ENCODE measurements around the gene ZNF550. TPM values are rescaled to one million over a fixed set of nuclear protein-coding genes. Genes with fewer than 3 reads are reported as not detected.

Gene ZNF550
- polyA plus RNA-seq, 2 of the 4 experiments (the other 2 are of a cell fraction), result 4.7 to 8.7 TPM

DNA sequence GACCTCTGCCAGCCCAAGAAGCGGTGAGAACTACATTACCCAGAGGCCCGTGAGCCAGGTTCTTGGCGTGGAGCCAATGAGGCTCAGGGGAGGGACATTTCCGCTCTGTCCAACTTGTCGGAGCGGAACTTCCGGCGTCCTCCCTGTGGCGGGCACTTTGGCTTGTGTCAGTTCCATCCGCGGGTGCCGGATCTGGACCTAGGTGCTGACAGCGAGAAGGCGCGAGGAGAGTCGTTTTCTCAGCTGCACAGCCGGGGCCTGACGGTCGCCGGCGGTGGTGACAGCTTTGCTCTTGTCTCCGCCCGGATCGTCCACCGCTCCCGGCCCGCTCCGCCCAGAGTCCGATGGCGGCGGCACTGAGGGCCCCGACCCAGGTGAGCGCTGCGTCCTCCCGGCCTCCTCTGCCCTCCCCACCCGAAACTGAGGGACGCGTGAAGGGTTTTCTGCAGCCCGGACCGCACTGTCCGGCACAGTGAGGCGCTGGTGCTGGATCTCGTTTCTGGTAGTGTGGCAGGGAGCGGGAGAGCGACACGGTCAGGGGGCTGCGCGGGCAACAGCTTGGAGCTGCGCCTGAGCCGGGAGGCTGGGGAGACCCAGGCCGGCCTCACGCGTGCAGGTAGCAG lies 40.2 kb upstream of the ZNF550 start, which contains the start of gene ZNF530:
ZNF530 (plus strand) TSS at position 125 of the 623 bp plus-strand sequence. CDS start 4,461 bp downstream, outside the sequence.
- H3K4me2 ChIP-seq, result peak within 1 kb of the TSS; percentile 82
- ChIA-PET CTCF (interaction anchor here (0.9 kb wide), 2 partner anchors 14 to 21 kb away, joined by 3 to 4 read pairs; partner anchors contain the start of genes ZNF134 and ZNF416), POLR2A (no interaction called here)
- peak within 1 kb of the TSS; percentile 56 for H3K4me3 ChIP-seq
- peaks cover 83% of the 10 kb centered on the region for H3K9me3 ChIP-seq
- no peaks in the 10 kb centered on the region for H3K4me1 ChIP-seq
- peak; percentile 99 for ATAC-seq
- H3K27ac ChIP-seq, result peak within 1 kb of the TSS; percentile 17 to 80; a peak in 3 of 6 replicates
- WGBS (ENCODE audit: missing lambda C conversion rate), result 4% methylated on average over 21 of the region's 53 CpGs
- TF ChIP-seq HOXA7 (CRISPR knock-in tag; IDR thresholded peaks at IDR 0.05) (no peak), RNF2 (IDR thresholded peaks at IDR 0.05; ENCODE audit: borderline replicate concordance, low read depth) (no peak), JUN (IDR thresholded peaks at IDR 0.05) (peak in 1 of 2 experiments; percentile 45; a peak in 1 of 5 replicates), GATA3 (IDR thresholded peaks at IDR 0.05; ENCODE audit: borderline replicate concordance) (peak; percentile 62; the same call in 1 of the 2 replicates), CHD4 (IDR thresholded peaks at IDR 0.05; ENCODE audit: borderline replicate concordance) (no peak), ZFP36 (IDR thresholded peaks at IDR 0.05; ENCODE audit: borderline replicate concordance, partially characterized antibody) (peak; percentile 73), MAFK (IDR thresholded peaks at IDR 0.05; ENCODE audit: partially characterized antibody) (no peak), RARB (CRISPR knock-in tag; IDR thresholded peaks at IDR 0.05) (no peak), POLR2A (IDR thresholded peaks at IDR 0.05; ENCODE audit: low read length) (no peak), EHMT2 (IDR thresholded peaks at IDR 0.05; ENCODE audit: low read depth) (no peak)
- TF ChIP-seq, protein P1, sequence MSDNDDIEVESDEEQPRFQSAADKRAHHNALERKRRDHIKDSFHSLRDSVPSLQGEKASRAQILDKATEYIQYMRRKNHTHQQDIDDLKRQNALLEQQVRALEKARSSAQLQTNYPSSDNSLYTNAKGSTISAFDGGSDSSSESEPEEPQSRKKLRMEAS (IDR thresholded peaks at IDR 0.05), result peak; percentile 71; the same call in 1 of the 2 replicates
- TF ChIP-seq, protein P2, sequence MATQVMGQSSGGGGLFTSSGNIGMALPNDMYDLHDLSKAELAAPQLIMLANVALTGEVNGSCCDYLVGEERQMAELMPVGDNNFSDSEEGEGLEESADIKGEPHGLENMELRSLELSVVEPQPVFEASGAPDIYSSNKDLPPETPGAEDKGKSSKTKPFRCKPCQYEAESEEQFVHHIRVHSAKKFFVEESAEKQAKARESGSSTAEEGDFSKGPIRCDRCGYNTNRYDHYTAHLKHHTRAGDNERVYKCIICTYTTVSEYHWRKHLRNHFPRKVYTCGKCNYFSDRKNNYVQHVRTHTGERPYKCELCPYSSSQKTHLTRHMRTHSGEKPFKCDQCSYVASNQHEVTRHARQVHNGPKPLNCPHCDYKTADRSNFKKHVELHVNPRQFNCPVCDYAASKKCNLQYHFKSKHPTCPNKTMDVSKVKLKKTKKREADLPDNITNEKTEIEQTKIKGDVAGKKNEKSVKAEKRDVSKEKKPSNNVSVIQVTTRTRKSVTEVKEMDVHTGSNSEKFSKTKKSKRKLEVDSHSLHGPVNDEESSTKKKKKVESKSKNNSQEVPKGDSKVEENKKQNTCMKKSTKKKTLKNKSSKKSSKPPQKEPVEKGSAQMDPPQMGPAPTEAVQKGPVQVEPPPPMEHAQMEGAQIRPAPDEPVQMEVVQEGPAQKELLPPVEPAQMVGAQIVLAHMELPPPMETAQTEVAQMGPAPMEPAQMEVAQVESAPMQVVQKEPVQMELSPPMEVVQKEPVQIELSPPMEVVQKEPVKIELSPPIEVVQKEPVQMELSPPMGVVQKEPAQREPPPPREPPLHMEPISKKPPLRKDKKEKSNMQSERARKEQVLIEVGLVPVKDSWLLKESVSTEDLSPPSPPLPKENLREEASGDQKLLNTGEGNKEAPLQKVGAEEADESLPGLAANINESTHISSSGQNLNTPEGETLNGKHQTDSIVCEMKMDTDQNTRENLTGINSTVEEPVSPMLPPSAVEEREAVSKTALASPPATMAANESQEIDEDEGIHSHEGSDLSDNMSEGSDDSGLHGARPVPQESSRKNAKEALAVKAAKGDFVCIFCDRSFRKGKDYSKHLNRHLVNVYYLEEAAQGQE (IDR thresholded peaks at IDR 0.05), result no peak
- TF ChIP-seq, protein P3, sequence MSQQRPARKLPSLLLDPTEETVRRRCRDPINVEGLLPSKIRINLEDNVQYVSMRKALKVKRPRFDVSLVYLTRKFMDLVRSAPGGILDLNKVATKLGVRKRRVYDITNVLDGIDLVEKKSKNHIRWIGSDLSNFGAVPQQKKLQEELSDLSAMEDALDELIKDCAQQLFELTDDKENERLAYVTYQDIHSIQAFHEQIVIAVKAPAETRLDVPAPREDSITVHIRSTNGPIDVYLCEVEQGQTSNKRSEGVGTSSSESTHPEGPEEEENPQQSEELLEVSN (IDR thresholded peaks at IDR 0.05; ENCODE audit: borderline replicate concordance, low read depth), result peak; percentile 87
- DNase-seq (ENCODE audit: low read depth in 1 of 2, low spot score in 1 of 2), result peak; percentile 93 to 96
- FAIRE-seq, result peak; percentile 96

DNA sequence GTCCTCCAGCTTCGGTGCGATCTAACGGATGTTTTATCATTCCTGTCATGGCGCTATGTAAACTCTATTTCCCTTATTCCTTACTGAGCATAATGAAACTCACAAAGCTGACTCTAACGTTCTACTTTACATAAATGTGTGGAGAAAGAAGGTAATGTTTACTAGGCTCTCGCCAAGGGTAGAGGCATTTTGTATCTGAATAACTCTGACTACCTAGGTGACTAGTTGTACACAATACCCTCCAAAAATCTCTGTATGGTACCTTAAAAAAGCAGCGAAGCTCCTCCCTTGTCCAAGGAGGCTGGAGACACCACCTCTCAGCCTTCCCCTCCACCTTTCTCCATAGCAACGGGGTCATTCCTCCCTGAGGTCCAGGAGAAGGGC lies 39.7 kb upstream of the ZNF550 start:
- WGBS (ENCODE audit: missing lambda C conversion rate), result 55% methylated on average over 8 of the region's 8 CpGs
- Histone ChIP-seq H3K4me2 (peak overlapping the region; percentile 82), H3K4me3 (peak overlapping the region; percentile 56), H3K9me3 (peaks cover 82% of the 10 kb centered on the region), H3K27ac (no peak overlapping the region; a peak in 1 of 6 replicates), H3K4me1 (no peaks in the 10 kb centered on the region)
- ATAC-seq (peak in 1 of 2 experiments; percentile 40; a peak in 1 of 6 replicates), FAIRE-seq (no peak), DNase-seq (ENCODE audit: low read depth in 1 of 2, low spot score in 1 of 2) (no peak)
- ChIA-PET CTCF (interaction anchor here (0.9 kb wide), 1 partner anchor 15 kb away, joined by 4 read pairs; the partner anchor contains the start of gene ZNF134), POLR2A (no interaction called here)
- TF ChIP-seq ESRRA (IDR thresholded peaks at IDR 0.05; ENCODE audit: borderline replicate concordance, low read length), result no peak
- TF ChIP-seq CHD2 (IDR thresholded peaks at IDR 0.05; ENCODE audit: low read length, partially characterized antibody), result no peak
- TF ChIP-seq FOXS1 (CRISPR knock-in tag; IDR thresholded peaks at IDR 0.05), result no peak
- TF ChIP-seq FOSB (CRISPR knock-in tag; IDR thresholded peaks at IDR 0.05), result no peak
- TF ChIP-seq POLR2A (IDR thresholded peaks at IDR 0.05; ENCODE audit: low read length), result no peak
- TF ChIP-seq, protein P4, sequence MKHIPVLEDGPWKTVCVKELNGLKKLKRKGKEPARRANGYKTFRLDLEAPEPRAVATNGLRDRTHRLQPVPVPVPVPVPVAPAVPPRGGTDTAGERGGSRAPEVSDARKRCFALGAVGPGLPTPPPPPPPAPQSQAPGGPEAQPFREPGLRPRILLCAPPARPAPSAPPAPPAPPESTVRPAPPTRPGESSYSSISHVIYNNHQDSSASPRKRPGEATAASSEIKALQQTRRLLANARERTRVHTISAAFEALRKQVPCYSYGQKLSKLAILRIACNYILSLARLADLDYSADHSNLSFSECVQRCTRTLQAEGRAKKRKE (CRISPR knock-in tag; IDR thresholded peaks at IDR 0.05; ENCODE audit: low read depth), result no peak
- TF ChIP-seq, protein P5, sequence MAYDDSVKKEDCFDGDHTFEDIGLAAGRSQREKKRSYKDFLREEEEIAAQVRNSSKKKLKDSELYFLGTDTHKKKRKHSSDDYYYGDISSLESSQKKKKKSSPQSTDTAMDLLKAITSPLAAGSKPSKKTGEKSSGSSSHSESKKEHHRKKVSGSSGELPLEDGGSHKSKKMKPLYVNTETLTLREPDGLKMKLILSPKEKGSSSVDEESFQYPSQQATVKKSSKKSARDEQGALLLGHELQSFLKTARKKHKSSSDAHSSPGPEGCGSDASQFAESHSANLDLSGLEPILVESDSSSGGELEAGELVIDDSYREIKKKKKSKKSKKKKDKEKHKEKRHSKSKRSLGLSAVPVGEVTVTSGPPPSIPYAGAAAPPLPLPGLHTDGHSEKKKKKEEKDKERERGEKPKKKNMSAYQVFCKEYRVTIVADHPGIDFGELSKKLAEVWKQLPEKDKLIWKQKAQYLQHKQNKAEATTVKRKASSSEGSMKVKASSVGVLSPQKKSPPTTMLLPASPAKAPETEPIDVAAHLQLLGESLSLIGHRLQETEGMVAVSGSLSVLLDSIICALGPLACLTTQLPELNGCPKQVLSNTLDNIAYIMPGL (CRISPR knock-in tag; IDR thresholded peaks at IDR 0.05; ENCODE audit: borderline replicate concordance), result no peak

Measured in A549 (cell line).